MCF 10A (cell line): ENCODE results near the gene PDIA5. TPM values are rescaled to one million over a fixed set of nuclear protein-coding genes. Genes with fewer than 3 reads are reported as not detected.

Experiments
- BruUV-seq: library from RNA; stranded (reverse); fragments of 400-500 nt; replicated peaks from 2 replicates; lab custom pipeline; 2021; lab: Mats Ljungman, UMichigan
- CTCF ChIA-PET: fragments of 300-600 bp; sonication (Branson Sonifier 250); formaldehyde crosslinking; extraction: SDS; loops from one replicate; lab custom pipeline; 2021; ENCODE audit warnings: antibody characterized with exemption, inconsistent platforms; lab: Yijun Ruan, JAX
- POLR2A ChIA-PET: fragments of 300-600, 350-650 bp; sonication (Branson Sonifier 250); formaldehyde crosslinking; extraction: SDS; loops from one replicate; lab custom pipeline; 2020; ENCODE audit warnings: antibody characterized with exemption, inconsistent platforms; lab: Yijun Ruan, JAX
- DNase-seq: peaks from one replicate; pipeline ENCODE4 v3.0.0-alpha.2; 2018; ENCODE audit not compliant: unreplicated experiment
- H3K27ac Mint-ChIP-seq: one replicate; pipeline ENCODE4 v1.8.0; 2022; ENCODE audit warnings: mild to moderate bottlenecking, low read depth, mixed read lengths; ENCODE audit not compliant: unreplicated experiment
- H3K27me3 Mint-ChIP-seq: one replicate; pipeline ENCODE4 v1.8.0; 2022; ENCODE audit warnings: mixed read lengths; ENCODE audit not compliant: insufficient read depth, unreplicated experiment
- H3K36me3 Mint-ChIP-seq: one replicate; pipeline ENCODE4 v1.8.0; 2022; ENCODE audit warnings: mild to moderate bottlenecking, moderate library complexity, mixed read lengths; ENCODE audit not compliant: insufficient read depth, unreplicated experiment
- H3K4me1 Mint-ChIP-seq: one replicate; pipeline ENCODE4 v1.8.0; 2022; ENCODE audit warnings: mixed read lengths; ENCODE audit not compliant: insufficient read depth, unreplicated experiment
- H3K4me3 Mint-ChIP-seq: one replicate; pipeline ENCODE4 v1.8.0; 2022; ENCODE audit warnings: mild to moderate bottlenecking, moderate library complexity, mixed read lengths; ENCODE audit not compliant: unreplicated experiment
- H3K9me3 Mint-ChIP-seq: one replicate; pipeline ENCODE4 v1.8.0; 2022; ENCODE audit warnings: mixed read lengths; ENCODE audit not compliant: unreplicated experiment
- CTCF ChIP-seq: fragments of 200-600 bp; IDR thresholded peaks from one replicate; pipeline ENCODE4 v1.8.0; 2022; ENCODE audit warnings: antibody characterized with exemption, mild to moderate bottlenecking; ENCODE audit not compliant: unreplicated experiment
- intact Hi-C: fragments of 100-400 bp; cut with micrococcal nuclease; formaldehyde crosslinking; loops from 2 replicates; pipeline ENCODE4 v1.14.1; 2022
- total RNA-seq: library from RNA; stranded (reverse); gene quantifications from 2 replicates; pipeline ENCODE4 v1.2.3, GENCODE V29; 2022

PDIA5 gene
- total RNA-seq, 1 experiment from 2014 or later: 47.7 TPM

- H3K27ac Mint-ChIP-seq: no peak overlapping the region
- DNase-seq: no peak
- intact Hi-C loops: no loop called here
- no peak for TF ChIP-seq CTCF
- peaks cover 22% of the 10 kb centered on the region for H3K36me3 Mint-ChIP-seq
- POLR2A ChIA-PET: no interaction called here
- no TSS peak for BruUV-seq
- no peaks in the 10 kb centered on the region for H3K27me3 Mint-ChIP-seq
- H3K4me1 Mint-ChIP-seq: peaks cover 2% of the 10 kb centered on the region
- CTCF ChIA-PET: no interaction called here
- no peak overlapping the region for H3K4me3 Mint-ChIP-seq
- no peaks in the 10 kb centered on the region for H3K9me3 Mint-ChIP-seq
Observed at GRCh38 chr3:123089611-123090331, 22.9 kb downstream of the PDIA5 start.

GRCh38 chr3:123090728-123091531 is 24.1 kb downstream of the PDIA5 start:
- CTCF ChIA-PET: interaction anchor here (0.7 kb wide), 1 partner anchor 10 kb away, joined by 4 read pairs; no protein-coding TSS in a partner anchor
- DNase-seq: no peak
- intact Hi-C loops: no loop called here
- Mint-ChIP-seq H3K27me3 (no peaks in the 10 kb centered on the region), H3K4me3 (no peak overlapping the region), H3K36me3 (peaks cover 32% of the 10 kb centered on the region), H3K9me3 (no peaks in the 10 kb centered on the region), H3K4me1 (no peaks in the 10 kb centered on the region), H3K27ac (no peak overlapping the region)
- POLR2A ChIA-PET: no interaction called here
- TF ChIP-seq CTCF: no peak
- BruUV-seq: no TSS peak

- intact Hi-C loops: no loop called here
- no TSS peak for BruUV-seq
- Mint-ChIP-seq H3K4me1 (no peaks in the 10 kb centered on the region), H3K9me3 (no peaks in the 10 kb centered on the region), H3K36me3 (peaks cover 37% of the 10 kb centered on the region), H3K27ac (peak overlapping the region; percentile 37), H3K4me3 (no peak overlapping the region), H3K27me3 (no peaks in the 10 kb centered on the region)
- ChIA-PET CTCF (no interaction called here), POLR2A (interaction anchor here (0.6 kb wide), 1 partner anchor 12 kb away, joined by 3 read pairs; no protein-coding TSS in a partner anchor)
- no peak for TF ChIP-seq CTCF
- DNase-seq: no peak
Observed at GRCh38 chr3:123092243-123092642, 25.4 kb downstream of the PDIA5 start.

GRCh38 chr3:123093696-123094095 is 26.9 kb downstream of the PDIA5 start:
- no TSS peak for BruUV-seq
- H3K27ac Mint-ChIP-seq: no peak overlapping the region
- POLR2A ChIA-PET: interaction anchor here (0.8 to 1.6 kb wide), 3 partner anchors 11 to 14 kb away, joined by 3 to 4 read pairs (median 3); no protein-coding TSS in a partner anchor
- no peaks in the 10 kb centered on the region for H3K27me3 Mint-ChIP-seq
- no peak for TF ChIP-seq CTCF
- intact Hi-C loops: no loop called here
- H3K36me3 Mint-ChIP-seq: peaks cover 49% of the 10 kb centered on the region
- H3K4me1 Mint-ChIP-seq: peaks cover 8% of the 10 kb centered on the region
- H3K9me3 Mint-ChIP-seq: no peaks in the 10 kb centered on the region
- CTCF ChIA-PET: no interaction called here
- no peak for DNase-seq
- no peak overlapping the region for H3K4me3 Mint-ChIP-seq
